Caco-2 (cell line): ENCODE data around the gene OR52B6. TPM values are rescaled to one million over a fixed set of nuclear protein-coding genes. Genes with fewer than 3 reads are reported as not detected.
A peak's percentile ranks its signal among the peaks of the same experiment; 100 is the strongest.
"Not testable (repeated sequence)": the region's sequence is repeated elsewhere in the genome, so short reads cannot be mapped to it uniquely, and the experiment has no call there.

Source experiments
- BruUV-seq: library from RNA; stranded (reverse); fragments of 400-500 nt; replicated peaks from 2 replicates; lab custom pipeline; 2021; lab: Mats Ljungman, UMichigan
- CTCF ChIA-PET: fragments of 300-600 bp; sonication (Branson Sonifier 250); formaldehyde crosslinking; loops from one replicate; lab custom pipeline; 2022; ENCODE audit warnings: antibody characterized with exemption; lab: Charles Lee
- POLR2A ChIA-PET: fragments of 300-600 bp; sonication (Branson Sonifier 250); formaldehyde crosslinking; loops from one replicate; lab custom pipeline; 2022; ENCODE audit warnings: antibody characterized with exemption; lab: Charles Lee
- DNase-seq, 2 experiments: peaks; one replicate each; pipeline versions ENCODE4 v3.0.0 to v3.0.0-alpha.2; 2020 to 2022
- H3K27me3 ChIP-seq: replicated peaks from 2 replicates; pipeline ENCODE4 v1.6.0; 2011; ENCODE audit warnings: low read length; ENCODE audit not compliant: control insufficient read depth, insufficient read depth
- H3K36me3 ChIP-seq: 2 replicates; pipeline ENCODE4 v1.5.1; 2011; ENCODE audit warnings: low read length; ENCODE audit not compliant: control insufficient read depth, insufficient read depth
- H3K4me1 ChIP-seq: fragments of 250-450 bp; sonication (Bioruptor Pico); 2 replicates; pipeline ENCODE4 v1.5.1; 2020; ENCODE audit warnings: mild to moderate bottlenecking
- H3K4me3 ChIP-seq: 2 replicates; pipeline ENCODE4 v1.5.1; 2011; ENCODE audit warnings: low read depth, mild to moderate bottlenecking, control low read depth, low read length
- H3K9me3 ChIP-seq: fragments of 250-450 bp; sonication (Bioruptor Pico); 2 replicates; pipeline ENCODE4 v1.5.1; 2020; ENCODE audit warnings: mild to moderate bottlenecking, moderate library complexity
- H3K27ac Mint-ChIP-seq: one replicate; pipeline ENCODE4 v1.8.0; 2022; ENCODE audit warnings: mixed read lengths; ENCODE audit not compliant: unreplicated experiment
- H3K27me3 Mint-ChIP-seq: one replicate; pipeline ENCODE4 v1.8.0; 2022; ENCODE audit warnings: mixed read lengths; ENCODE audit not compliant: insufficient read depth, unreplicated experiment
- H3K36me3 Mint-ChIP-seq: one replicate; pipeline ENCODE4 v1.8.0; 2022; ENCODE audit warnings: mild to moderate bottlenecking, mixed read lengths; ENCODE audit not compliant: insufficient read depth, unreplicated experiment
- H3K4me1 Mint-ChIP-seq: one replicate; pipeline ENCODE4 v1.8.0; 2022; ENCODE audit warnings: low read depth, mixed read lengths; ENCODE audit not compliant: unreplicated experiment
- H3K4me3 Mint-ChIP-seq: one replicate; pipeline ENCODE4 v1.8.0; 2022; ENCODE audit warnings: mild to moderate bottlenecking, moderate library complexity, mixed read lengths; ENCODE audit not compliant: unreplicated experiment
- H3K9me3 Mint-ChIP-seq: one replicate; pipeline ENCODE4 v1.8.0; 2022; ENCODE audit warnings: mixed read lengths; ENCODE audit not compliant: unreplicated experiment
- intact Hi-C: fragments of 100-400 bp; cut with micrococcal nuclease; formaldehyde crosslinking; loops from one replicate; pipeline ENCODE4 v1.10.0; 2022; ENCODE audit not compliant: unreplicated experiment
- total RNA-seq: library from RNA; stranded (reverse); gene quantifications from 2 replicates; pipeline ENCODE4 v1.2.3, GENCODE V29; 2022
- TF ChIP-seq, protein P1 (sequence below), 2 experiments: fragments of 200-600 bp in 1 of 2; IDR thresholded peaks; 1 replicate in 1 of 2; 2 replicates in 1 of 2; pipeline versions ENCODE4 v1.5.1 to v1.8.0; 2011 to 2022; ENCODE audit warnings: antibody characterized with exemption in 1 of 2, control low read depth in 1 of 2, inconsistent platforms in 1 of 2, low read depth in 1 of 2, low read length in 1 of 2, mild to moderate bottlenecking in 1 of 2, moderate library complexity in 1 of 2; ENCODE audit not compliant: insufficient read depth in 1 of 2, severe bottlenecking in 1 of 2, unreplicated experiment in 1 of 2

Gene OR52B6
- total RNA-seq, 1 experiment from 2014 or later: not detected

DNA sequence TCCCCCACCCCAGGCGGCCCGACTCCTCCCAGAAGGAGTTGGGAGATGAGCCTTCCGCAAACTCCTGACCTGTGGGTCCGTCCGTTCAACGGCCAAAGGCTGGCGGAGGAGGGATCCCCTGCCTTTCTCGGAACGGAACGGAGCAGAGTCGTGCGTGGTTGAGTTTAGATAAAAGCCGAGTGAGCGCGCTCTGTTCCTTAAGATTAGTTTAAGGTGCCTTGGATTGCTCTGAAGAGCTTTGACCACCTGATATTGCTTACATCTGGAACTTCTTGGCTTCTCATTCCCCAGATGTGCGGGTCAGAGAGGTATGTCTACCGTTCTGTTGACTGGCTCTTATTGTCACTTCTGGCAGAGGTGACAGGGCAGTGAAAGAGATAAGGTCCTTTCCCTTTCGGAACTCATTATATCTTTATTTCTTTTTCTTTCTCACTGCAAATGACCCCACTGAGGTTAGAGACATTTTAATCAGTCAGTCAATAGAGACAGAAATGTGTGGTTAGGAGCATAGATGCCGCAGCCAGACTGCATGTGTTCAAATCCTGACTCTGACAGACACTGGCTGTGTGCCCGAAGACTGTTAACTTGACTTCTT is 16.0 kb downstream of the OR52B6 start, which contains the start of gene TRIM6:
Gene TRIM6, plus strand, starts transcription at position 31 of the 595 bp plus-strand sequence. Its CDS starts 261 bp downstream, at position 292.
- Histone ChIP-seq H3K4me1 (peaks cover 4% of the 10 kb centered on the region; the same call in 1 of the 2 replicates), H3K9me3 (no peaks in the 10 kb centered on the region), H3K27me3 (no peaks in the 10 kb centered on the region), H3K36me3 (no peaks in the 10 kb centered on the region), H3K4me3 (peak within 1 kb of the TSS; percentile 23)
- CTCF ChIA-PET: no interaction called here
- DNase-seq: peak; percentile 34 to 49
- TF ChIP-seq, protein P1, sequence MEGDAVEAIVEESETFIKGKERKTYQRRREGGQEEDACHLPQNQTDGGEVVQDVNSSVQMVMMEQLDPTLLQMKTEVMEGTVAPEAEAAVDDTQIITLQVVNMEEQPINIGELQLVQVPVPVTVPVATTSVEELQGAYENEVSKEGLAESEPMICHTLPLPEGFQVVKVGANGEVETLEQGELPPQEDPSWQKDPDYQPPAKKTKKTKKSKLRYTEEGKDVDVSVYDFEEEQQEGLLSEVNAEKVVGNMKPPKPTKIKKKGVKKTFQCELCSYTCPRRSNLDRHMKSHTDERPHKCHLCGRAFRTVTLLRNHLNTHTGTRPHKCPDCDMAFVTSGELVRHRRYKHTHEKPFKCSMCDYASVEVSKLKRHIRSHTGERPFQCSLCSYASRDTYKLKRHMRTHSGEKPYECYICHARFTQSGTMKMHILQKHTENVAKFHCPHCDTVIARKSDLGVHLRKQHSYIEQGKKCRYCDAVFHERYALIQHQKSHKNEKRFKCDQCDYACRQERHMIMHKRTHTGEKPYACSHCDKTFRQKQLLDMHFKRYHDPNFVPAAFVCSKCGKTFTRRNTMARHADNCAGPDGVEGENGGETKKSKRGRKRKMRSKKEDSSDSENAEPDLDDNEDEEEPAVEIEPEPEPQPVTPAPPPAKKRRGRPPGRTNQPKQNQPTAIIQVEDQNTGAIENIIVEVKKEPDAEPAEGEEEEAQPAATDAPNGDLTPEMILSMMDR (IDR thresholded peaks at IDR 0.05; ENCODE audit: insufficient read depth in 1 of 2, low read depth in 1 of 2, low read length in 1 of 2, severe bottlenecking in 1 of 2, unreplicated experiment in 1 of 2): no peak
- H3K9me3 Mint-ChIP-seq: no peaks in the 10 kb centered on the region
- POLR2A ChIA-PET: interaction anchor here (0.7 kb wide), 1 partner anchor 24 kb away, joined by 3 read pairs; no protein-coding TSS in a partner anchor
- no peak within 1 kb of the TSS for H3K27ac Mint-ChIP-seq
- peak within 1 kb of the TSS; percentile 67 for H3K4me3 Mint-ChIP-seq
- intact Hi-C loops: no loop called here
- no peaks in the 10 kb centered on the region for H3K36me3 Mint-ChIP-seq
- H3K4me1 Mint-ChIP-seq: no peaks in the 10 kb centered on the region
- no TSS peak for BruUV-seq
- no peaks in the 10 kb centered on the region for H3K27me3 Mint-ChIP-seq

DNA sequence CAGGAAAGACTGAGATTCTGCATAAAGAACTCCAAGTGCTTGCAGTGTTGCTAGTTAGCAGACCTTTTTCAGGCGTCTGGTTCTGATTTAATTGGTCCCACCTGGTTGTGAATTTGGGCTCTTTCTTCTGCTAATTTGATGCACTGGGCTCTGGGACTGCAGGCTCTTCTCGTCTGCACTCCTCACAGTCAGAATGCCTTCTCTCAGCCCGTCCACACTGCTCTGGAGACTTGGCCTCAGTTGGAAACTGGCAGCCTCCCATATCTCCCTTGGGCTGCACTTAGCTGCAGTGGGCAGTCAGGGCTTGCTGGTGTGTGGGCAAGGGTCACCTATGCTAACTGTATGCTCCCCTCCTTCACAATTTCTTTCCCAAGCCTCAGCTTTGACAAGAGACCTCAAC is 17.3 kb downstream of the OR52B6 start:
- H3K27me3 Mint-ChIP-seq: no peaks in the 10 kb centered on the region
- H3K4me1 Mint-ChIP-seq: no peaks in the 10 kb centered on the region
- no TSS peak for BruUV-seq
- H3K27ac Mint-ChIP-seq: no peak overlapping the region
- DNase-seq: no peak
- no peak overlapping the region for H3K4me3 Mint-ChIP-seq
- intact Hi-C loops: no loop called here
- no peaks in the 10 kb centered on the region for H3K36me3 Mint-ChIP-seq
- ChIA-PET CTCF (no interaction called here), POLR2A (no interaction called here)
- H3K9me3 Mint-ChIP-seq: no peaks in the 10 kb centered on the region
- Histone ChIP-seq H3K4me1 (no peaks in the 10 kb centered on the region), H3K27me3 (no peaks in the 10 kb centered on the region), H3K9me3 (no peaks in the 10 kb centered on the region), H3K4me3 (no peak overlapping the region), H3K36me3 (no peaks in the 10 kb centered on the region)
- TF ChIP-seq, protein P1 (IDR thresholded peaks at IDR 0.05; ENCODE audit: insufficient read depth in 1 of 2, low read depth in 1 of 2, low read length in 1 of 2, severe bottlenecking in 1 of 2, unreplicated experiment in 1 of 2): no peak

GRCh38 chr11:5600374-5600851 is 19.7 kb downstream of the OR52B6 start:
- no peak overlapping the region for H3K4me3 Mint-ChIP-seq
- TF ChIP-seq, protein P1 (IDR thresholded peaks at IDR 0.05; ENCODE audit: insufficient read depth in 1 of 2, low read depth in 1 of 2, low read length in 1 of 2, severe bottlenecking in 1 of 2, unreplicated experiment in 1 of 2): peak; percentile 87 to 95
- no peak overlapping the region for H3K4me3 ChIP-seq
- H3K36me3 Mint-ChIP-seq: no peaks in the 10 kb centered on the region
- H3K27me3 ChIP-seq: no peaks in the 10 kb centered on the region
- H3K27ac Mint-ChIP-seq: no peak overlapping the region
- ChIA-PET CTCF (interaction anchor here (0.8 to 1.6 kb wide), 5 partner anchors 21 to 291 kb away, joined by 3 to 7 read pairs (median 4); partner anchors contain the start of gene TRIM5), POLR2A (no interaction called here)
- intact Hi-C loops: loop anchor here (1.0 to 2.0 kb wide), 6 partner anchors 20 to 291 kb away; partner anchors contain the start of genes OR52N2 and TRIM5
- H3K9me3 ChIP-seq: no peaks in the 10 kb centered on the region
- H3K36me3 ChIP-seq: no peaks in the 10 kb centered on the region
- BruUV-seq: no TSS peak
- H3K27me3 Mint-ChIP-seq: no peaks in the 10 kb centered on the region
- H3K4me1 Mint-ChIP-seq: no peaks in the 10 kb centered on the region
- no peaks in the 10 kb centered on the region for H3K9me3 Mint-ChIP-seq
- peak; percentile 74 to 77 for DNase-seq
- no peaks in the 10 kb centered on the region for H3K4me1 ChIP-seq

DNA sequence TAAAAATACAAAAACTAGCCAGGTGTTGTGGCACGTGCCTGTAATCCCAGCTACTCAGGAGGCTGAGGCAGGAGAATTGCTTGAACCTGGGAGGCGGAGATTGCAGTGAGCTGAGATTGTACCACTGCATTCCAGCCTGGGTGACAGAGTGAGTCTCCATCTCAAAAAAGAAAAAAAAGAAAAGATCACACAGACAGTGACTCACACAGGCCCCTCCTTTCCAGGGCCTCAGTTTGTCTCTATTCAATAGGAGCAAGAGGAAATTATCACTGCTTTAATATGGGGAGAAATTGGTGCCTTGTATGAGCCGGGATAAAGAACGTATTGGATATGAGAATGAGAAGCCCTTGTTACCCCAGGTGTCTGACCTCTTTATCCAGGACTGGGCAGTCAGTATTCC is 22.1 kb downstream of the OR52B6 start:
- H3K4me3 ChIP-seq, H3K27ac Mint-ChIP-seq, H3K36me3 Mint-ChIP-seq, H3K36me3 ChIP-seq, H3K4me3 Mint-ChIP-seq, DNase-seq, POLR2A ChIA-PET, H3K27me3 Mint-ChIP-seq, H3K4me1 ChIP-seq, H3K27me3 ChIP-seq, BruUV-seq, CTCF ChIA-PET, intact Hi-C loops, H3K9me3 ChIP-seq, H3K4me1 Mint-ChIP-seq, H3K9me3 Mint-ChIP-seq: not testable (repeated sequence)
